ENCODE measurements around the gene TNS1. TPM values are rescaled to one million over a fixed set of nuclear protein-coding genes. Genes with fewer than 3 reads are reported as not detected.

TNS1 gene
- total and polyA plus RNA-seq, 8 donors, result 139 to 327 (median 159) TPM

- no peaks in the 10 kb centered on the region for H3K36me3 ChIP-seq
- no peak overlapping the region for H3K4me3 ChIP-seq
- H3K4me1 ChIP-seq, result peaks cover 15 to 34% of the 10 kb centered on the region in 2 donors
- ATAC-seq (no peak), DNase-seq (peak in 1 of 4 donors; percentile 26)
- no peaks in the 10 kb centered on the region for H3K27me3 ChIP-seq
- TF ChIP-seq CTCF (IDR thresholded peaks at IDR 0.05), result no peak
- no peaks in the 10 kb centered on the region for H3K9me3 ChIP-seq
- H3K27ac ChIP-seq, result peak overlapping the region; percentile 29 to 75
- intact Hi-C loops (cut with DNase I), result loop anchor here in 1 of 2 donors (2.0 to 5.0 kb wide), 2 partner anchors 47 to 201 kb away; no protein-coding TSS in a partner anchor
These were observed 13.4 kb downstream of the TNS1 start for GRCh38 chr2:217989221-217989948.

GRCh38 chr2:217988840-217989204 lies 14.0 kb downstream of the TNS1 start:
- intact Hi-C loops (cut with DNase I), result loop anchor here in 1 of 2 donors (2.0 to 5.0 kb wide), 2 partner anchors 47 to 200 kb away; no protein-coding TSS in a partner anchor
- Histone ChIP-seq H3K9me3 (no peaks in the 10 kb centered on the region), H3K4me1 (peaks cover 15 to 29% of the 10 kb centered on the region in 2 donors), H3K36me3 (no peaks in the 10 kb centered on the region), H3K27me3 (no peaks in the 10 kb centered on the region), H3K27ac (peak overlapping the region; percentile 29 to 75), H3K4me3 (no peak overlapping the region)
- DNase-seq (peak in 2 of 4 donors; percentile 33 to 51), ATAC-seq (peak; percentile 29)
- peak in 1 of 2 donors; percentile 34 for TF ChIP-seq CTCF (IDR thresholded peaks at IDR 0.05)

- Histone ChIP-seq H3K27ac (peak overlapping the region; percentile 29 to 75), H3K27me3 (no peaks in the 10 kb centered on the region), H3K36me3 (no peaks in the 10 kb centered on the region), H3K4me3 (no peak overlapping the region), H3K4me1 (peaks cover 15 to 23% of the 10 kb centered on the region in 2 donors), H3K9me3 (no peaks in the 10 kb centered on the region)
- TF ChIP-seq CTCF (IDR thresholded peaks at IDR 0.05), result peak; percentile 90 to 98
- peak; percentile 91 for ATAC-seq
- DNase-seq, result peak in 3 of 4 donors; percentile 71 to 91 (median 88)
- intact Hi-C loops (cut with DNase I), result loop anchor here in 1 of 2 donors (2.0 to 5.0 kb wide), 2 partner anchors 46 to 199 kb away; no protein-coding TSS in a partner anchor
These were observed 14.6 kb downstream of the TNS1 start for GRCh38 chr2:217988014-217988839.

- H3K4me1 ChIP-seq, result peaks cover 15 to 26% of the 10 kb centered on the region in 2 donors
- no peak for DNase-seq
- H3K36me3 ChIP-seq, result no peaks in the 10 kb centered on the region
- ATAC-seq, result no peak
- no peaks in the 10 kb centered on the region for H3K27me3 ChIP-seq
- no peak overlapping the region for H3K4me3 ChIP-seq
- TF ChIP-seq CTCF (IDR thresholded peaks at IDR 0.05), result no peak
- peak overlapping the region in 1 of 2 donors; percentile 75 for H3K27ac ChIP-seq
- no peaks in the 10 kb centered on the region for H3K9me3 ChIP-seq
- intact Hi-C loops (cut with DNase I), result loop anchor here in 1 of 2 donors (5.0 kb wide), 1 partner anchor 45 kb away; no protein-coding TSS in a partner anchor
These were observed 15.4 kb downstream of the TNS1 start for GRCh38 chr2:217987391-217987790.
